ENCODE data around the gene DDX60.
A peak's percentile ranks its signal among the peaks of the same experiment; 100 is the strongest.
"Not testable (repeated sequence)": the region's sequence is repeated elsewhere in the genome, so short reads cannot be mapped to it uniquely, and the experiment has no call there.

The DDX60 gene, protein sequence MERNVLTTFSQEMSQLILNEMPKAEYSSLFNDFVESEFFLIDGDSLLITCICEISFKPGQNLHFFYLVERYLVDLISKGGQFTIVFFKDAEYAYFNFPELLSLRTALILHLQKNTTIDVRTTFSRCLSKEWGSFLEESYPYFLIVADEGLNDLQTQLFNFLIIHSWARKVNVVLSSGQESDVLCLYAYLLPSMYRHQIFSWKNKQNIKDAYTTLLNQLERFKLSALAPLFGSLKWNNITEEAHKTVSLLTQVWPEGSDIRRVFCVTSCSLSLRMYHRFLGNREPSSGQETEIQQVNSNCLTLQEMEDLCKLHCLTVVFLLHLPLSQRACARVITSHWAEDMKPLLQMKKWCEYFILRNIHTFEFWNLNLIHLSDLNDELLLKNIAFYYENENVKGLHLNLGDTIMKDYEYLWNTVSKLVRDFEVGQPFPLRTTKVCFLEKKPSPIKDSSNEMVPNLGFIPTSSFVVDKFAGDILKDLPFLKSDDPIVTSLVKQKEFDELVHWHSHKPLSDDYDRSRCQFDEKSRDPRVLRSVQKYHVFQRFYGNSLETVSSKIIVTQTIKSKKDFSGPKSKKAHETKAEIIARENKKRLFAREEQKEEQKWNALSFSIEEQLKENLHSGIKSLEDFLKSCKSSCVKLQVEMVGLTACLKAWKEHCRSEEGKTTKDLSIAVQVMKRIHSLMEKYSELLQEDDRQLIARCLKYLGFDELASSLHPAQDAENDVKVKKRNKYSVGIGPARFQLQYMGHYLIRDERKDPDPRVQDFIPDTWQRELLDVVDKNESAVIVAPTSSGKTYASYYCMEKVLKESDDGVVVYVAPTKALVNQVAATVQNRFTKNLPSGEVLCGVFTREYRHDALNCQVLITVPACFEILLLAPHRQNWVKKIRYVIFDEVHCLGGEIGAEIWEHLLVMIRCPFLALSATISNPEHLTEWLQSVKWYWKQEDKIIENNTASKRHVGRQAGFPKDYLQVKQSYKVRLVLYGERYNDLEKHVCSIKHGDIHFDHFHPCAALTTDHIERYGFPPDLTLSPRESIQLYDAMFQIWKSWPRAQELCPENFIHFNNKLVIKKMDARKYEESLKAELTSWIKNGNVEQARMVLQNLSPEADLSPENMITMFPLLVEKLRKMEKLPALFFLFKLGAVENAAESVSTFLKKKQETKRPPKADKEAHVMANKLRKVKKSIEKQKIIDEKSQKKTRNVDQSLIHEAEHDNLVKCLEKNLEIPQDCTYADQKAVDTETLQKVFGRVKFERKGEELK (N-terminal part only)

DNA sequence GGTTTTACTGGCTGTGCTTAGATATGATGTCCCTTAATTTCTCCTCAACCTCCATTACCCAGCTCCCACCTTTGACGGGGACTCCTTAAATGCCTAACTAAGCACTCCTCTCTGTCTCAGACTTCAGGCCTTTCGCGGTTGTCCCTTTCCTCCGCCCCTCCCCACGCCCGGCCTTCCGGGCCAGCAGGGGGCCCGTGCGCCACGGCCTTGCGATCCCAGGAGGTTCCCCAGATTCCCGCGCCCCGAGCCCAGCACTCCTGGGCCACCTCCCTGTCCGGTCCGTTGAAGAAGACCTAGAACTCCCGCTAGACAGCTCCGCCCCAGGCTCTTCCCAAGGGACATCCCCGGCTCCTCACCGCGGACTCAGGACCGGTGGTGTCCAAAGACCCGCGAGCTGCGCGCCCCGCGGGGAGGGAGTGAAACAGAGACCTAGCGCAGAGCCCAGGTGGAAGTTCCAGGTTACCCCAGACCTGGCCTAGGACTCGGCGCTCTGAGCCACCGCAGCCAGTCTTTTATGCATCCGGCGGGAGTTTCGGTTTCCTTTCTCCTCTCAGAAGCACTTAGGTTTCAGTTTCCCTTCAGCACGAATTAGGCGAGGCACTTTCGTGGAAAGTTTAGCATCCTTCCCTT, at the start of gene DDX60:
Gene DDX60 (minus strand): TSS at position 487 of the 630 bp plus-strand sequence. CDS start 7,493 bp downstream, outside the sequence.
- peak; percentile 79 for DNase-seq

DNA sequence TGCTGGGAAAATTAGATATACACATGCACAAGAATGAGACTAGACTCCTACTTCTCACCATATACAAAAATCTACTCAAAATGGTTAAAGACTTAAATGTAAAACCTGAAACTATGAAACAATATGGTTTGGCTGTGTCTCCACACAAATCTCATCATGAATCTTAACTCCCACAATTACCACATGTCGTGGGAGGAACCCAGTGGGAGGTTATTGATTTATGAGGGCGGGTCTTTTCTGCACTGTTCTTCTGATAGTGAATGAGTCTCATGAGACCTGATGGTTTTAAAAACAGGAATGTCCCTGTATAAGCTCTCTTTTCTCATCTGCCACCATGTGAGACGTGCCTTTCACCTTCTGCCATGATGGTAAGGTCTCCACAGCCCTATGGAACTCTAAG, 48.5 kb upstream of the DDX60 start:
- DNase-seq: no peak

DNA sequence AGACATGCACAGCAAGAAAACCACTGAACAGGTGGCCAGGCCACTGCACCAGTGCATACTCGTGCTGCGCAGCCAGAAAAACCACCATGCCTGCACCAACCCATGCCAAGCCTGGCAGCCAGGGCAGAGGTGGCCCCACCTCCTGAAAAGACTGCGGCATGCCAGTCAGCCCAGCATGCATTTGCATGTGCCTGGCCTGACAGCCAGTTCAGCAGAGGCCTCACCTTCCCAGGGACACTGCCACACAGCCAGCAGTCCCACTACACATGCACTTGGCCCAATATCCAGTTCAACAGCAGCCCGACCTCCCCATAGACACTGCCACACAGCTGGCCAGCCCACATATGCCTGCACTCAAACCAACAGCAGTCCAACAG, 43.5 kb upstream of the DDX60 start:
- no peak for DNase-seq

DNA sequence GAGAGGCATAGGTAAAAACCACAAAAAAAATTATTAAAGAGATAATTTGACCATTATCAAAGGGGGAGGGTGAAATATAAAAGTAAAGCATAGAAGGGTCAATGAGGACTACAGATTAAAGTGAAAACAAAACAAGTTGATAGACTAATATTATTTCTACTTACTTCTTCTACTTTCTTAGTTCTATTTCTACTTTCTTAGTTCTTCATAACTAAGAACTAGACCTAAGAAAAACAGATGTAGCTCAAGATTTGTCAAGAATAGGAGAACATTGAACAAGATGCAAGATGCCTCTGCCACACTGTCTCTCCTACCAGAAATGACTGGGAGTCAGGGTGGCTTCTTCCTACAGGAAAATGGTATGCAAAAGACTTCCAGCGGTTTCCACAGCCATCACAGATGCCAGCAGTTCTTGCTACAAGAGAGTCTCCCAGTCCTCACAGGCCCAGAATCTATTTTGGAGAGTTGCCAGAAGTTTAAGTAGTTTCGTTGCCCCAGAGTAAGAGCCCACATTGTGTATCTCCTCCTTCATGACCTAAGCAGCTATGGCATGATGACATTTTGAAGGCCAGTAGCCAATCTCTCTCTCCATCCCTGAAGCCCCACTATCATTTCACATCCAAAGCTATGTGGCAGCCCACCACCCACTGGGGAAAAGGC, 42.9 kb upstream of the DDX60 start:
- no peak for DNase-seq

DNA sequence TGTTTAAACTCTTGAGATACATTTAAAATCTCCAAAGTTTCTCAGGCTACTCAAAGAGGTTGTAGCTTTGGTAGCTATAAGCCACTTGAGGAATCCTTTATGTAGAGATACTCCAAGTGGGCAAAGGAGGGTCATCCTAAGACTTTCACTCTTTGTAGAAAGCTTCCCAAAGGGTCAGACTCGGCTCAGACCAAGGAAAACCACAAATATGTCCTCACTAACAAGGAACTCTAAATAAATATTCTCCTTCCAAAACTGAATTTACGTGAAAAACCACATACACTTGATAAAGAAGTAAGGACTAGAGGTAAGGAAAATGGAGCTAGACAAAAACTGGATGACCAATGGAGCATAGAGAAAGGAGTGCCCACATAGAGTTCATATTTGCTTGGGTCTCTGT, 41.7 kb upstream of the DDX60 start:
- DNase-seq: no peak

DNA sequence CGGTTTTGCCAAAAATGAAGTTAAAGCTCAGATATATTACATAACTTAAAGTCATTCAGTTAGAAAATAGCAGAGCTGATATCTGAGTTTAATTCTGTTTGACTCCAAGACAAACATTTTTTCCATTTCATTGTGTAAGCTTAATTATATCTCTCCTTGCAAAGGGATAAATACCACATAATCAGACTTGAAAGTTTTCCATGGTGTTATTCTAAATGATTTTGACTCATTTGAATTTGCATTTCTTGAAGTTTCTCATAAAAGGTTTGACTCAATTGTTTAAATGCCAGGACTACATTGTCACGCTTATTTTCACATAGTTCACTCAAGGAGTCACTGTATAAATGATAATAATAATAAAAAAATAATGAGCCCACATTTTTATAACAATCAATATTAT, 39.4 kb upstream of the DDX60 start:
- DNase-seq: no peak

DNA sequence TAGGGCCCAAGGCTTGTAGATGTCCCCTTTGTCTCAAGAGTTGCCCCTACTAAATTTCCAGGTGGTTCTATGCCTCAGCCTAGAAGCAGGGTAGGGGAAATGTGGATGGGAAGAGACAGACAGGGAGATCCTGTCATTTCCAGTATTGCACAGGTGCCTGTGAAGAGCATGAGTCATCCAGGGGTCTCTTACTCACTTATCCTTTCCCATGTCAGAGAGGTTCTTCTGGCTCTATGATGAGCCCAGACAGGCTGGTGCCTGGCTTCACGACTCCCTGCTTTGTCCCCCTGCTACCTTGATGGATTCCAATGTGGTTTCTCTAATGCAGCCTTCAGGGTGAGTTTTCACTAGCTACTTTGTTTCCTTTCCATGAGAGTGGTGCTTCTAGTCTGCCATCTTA, 35.2 kb upstream of the DDX60 start:
- no peak for DNase-seq

DNA sequence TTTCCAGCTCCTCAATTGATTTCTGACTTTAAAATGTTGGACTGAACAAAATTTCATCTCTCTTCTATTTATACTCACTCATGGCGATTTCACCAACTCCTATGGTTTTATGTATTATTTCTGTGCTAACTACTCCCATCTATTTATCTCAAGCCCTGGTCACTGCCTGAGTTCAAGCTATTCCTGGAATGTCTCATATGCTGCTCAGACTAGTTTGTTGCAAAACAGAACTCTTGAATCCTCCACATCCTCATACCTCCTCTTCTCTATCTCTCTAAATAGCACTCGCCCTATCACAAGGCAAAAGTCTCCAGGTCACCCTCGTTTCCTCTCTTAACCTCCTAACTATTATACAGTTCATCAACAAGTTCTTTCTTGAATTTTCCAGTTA, 19.0 kb upstream of the DDX60 start:
- no peak for DNase-seq

DNA sequence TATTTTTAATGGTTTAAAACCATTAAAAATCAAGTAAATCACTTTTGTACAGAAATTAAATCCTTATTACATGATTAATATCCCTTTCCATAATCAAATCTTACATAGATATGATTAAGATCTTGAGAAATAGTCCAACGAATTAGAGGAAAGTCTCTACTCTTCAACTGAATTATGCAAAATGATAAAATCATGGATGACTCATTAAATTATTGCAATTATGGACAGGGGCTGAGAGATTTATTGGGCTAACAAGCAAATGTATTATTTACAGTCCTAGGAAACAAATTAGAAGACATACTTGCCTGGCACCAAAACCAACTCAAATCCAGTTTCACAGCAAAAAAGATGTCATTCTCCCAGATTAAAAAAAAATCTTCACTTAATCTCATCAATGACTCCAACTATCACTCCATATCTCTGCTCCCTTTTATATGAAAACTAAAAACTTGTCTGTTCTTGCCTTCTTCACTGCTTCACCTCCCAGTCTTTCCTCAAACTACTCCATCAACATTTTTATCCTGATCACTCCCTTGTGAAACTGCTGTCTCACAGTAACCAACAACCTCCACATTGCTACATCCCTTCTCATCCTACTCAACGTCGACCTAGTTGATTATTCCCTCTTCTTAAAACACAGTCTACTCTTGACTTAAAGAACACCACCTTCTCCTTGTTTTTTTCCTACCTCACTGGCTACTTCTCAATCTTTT, 18.4 kb upstream of the DDX60 start:
- no peak for DNase-seq

DNA sequence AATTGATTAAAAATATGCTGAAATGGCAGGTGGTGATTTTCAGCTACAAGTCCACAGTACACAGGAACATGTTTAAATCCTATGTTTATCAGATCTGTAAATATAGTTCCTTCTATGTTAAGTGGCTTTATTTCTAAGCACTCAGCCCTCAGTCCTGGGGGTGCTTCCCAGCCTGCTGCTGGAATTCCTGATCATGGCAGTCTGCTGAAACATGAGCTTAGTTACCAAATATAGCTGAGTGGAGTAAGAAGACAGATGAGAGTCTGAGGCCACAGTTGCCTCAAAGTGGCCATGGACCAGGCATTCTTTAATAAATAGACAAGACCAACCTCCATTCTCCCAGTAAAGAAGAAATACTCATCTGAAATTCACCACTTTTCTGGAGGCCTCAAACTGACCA, 17.1 kb upstream of the DDX60 start:
- DNase-seq: peak; percentile 4

DNA sequence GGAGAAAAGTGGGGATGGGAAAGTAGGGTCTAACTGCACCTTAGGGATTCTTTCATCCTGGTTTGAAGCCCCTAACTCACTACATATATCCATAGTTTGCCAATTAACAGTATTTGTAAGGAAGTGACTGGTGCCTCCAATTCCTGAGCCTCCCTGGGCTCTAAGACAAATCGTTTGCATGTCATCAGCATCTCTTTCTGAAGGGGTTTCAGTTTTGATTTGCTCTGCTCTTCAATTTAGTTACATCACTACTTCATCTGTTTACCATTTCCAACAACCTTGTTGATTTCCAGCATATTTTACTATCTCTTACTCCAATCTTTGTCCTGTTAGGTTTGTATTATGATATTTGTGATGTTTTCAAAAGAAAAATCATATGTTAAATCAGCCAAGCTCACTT, 15.5 kb upstream of the DDX60 start:
- no peak for DNase-seq

DNA sequence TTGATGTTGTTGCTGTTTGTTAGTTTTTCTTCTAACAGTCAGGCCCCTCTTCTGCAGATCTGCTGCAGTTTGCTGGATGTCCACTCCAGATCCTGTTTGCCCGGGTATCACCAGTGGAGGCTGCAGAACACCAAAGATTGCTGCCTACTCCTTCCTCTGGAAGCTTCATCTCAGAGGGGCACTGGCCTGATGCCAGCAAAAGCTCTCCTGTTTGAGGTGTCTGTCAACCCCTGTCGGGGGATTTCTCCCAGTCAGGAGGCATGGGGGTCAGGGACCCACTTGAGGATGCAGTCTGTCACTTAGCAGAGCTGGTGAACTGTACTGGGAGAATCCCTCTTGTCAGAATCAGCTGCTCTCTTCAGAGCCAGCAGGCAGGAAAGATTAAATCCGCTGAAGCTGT, 12.0 kb upstream of the DDX60 start:
- DNase-seq: not testable (repeated sequence)

DNA sequence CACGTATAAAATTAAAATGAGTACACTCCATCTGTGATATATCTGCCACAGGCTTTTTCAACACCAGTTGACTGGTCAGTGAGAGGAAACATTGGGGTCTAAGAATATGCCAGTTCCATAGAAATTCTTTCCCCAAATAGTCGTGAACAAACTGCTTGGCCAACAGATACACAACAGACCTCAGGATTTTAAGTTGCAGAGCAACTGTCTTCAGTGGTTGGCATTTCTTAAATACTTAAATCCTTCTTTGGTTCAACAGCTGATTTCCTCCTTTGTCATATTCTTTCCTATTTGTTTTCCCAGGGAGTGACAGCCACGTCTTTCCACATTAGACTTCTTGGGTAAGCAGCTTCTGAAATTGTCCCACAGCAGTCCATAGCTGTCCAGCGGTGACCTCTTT, 7.0 kb upstream of the DDX60 start:
- DNase-seq: no peak

DNA sequence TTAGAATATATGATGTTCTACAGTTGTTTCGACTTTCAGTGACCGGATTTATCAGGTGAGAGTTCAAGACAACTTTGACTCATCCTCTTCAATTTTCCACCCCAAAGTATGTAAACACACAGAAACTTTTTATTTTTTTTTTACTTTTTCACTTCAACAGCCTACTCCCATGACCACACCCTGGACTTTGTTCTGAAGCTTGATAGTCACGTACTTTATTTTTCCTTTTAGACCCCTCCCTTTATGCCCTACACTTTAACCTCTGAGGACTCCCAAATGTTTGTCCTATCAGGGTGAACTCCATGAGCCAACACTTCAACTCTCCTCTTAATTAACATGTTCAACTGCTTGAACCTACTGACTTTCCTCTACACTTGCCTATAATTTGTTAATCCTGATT, 2.5 kb upstream of the DDX60 start:
- DNase-seq: no peak

DNA sequence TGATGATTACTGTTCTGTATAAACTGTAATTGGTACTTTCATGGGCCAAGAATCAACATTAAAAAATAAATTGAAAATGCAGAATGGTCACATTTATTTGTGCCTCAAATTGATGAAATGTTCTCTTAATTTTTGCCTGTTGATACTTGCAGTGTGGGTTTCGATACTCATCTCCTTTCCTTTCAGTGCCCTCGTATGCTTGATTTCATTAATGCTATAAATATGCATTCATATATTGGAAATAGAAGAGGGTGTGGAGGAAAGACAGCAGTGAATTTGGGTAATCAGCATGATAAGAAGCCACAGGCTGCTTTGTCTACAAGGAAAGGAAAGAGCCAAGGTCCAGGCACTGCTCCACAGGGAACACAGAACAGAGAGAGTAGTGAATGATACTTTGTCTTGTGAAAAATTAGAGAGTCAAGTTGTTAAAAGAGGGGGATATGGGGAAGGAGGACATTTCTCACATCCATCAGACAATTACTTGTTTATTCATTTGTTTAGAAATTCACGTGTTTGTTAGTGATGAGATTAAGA, 1.0 kb upstream of the DDX60 start:
- DNase-seq: no peak

DNA sequence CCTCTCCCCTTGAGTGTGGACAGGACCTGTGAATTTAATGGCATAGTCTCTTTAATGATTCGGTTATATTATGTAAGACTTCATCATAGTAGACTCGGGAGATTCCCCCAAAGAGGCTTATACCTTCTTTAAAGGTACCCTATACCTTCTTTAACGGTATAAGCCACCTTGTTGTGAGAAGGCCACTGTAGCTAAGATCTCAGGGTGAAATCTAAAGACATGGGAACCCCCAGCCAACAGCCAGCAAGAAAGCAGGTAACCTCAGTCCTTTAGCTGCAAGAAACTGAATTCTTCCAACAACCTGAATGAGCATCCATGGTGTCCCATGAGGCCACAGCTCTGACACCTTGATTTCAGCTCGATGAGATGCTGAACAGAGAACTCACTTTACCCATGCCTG, 931 bp downstream of the DDX60 start:
- DNase-seq: no peak

DNA sequence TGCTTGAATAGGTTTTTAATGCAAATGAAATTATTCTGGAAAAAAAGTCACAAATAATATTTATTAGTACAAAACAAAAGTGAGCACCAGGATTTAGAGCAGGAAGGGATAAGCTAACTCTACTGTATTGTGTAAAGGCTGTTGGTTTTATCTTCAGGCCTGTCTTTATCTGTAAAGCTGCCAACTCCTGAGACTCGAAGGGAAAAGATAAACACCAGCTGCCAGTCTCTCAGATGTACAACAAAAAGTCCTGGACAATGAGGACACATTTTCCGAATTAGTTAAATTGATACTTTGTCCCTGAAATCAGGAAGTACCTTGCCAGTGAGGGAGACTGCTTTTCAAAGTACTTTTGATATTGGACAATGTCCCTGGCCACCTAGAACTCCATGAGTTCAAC, 8.8 kb downstream of the DDX60 start:
- DNase-seq: no peak

DNA sequence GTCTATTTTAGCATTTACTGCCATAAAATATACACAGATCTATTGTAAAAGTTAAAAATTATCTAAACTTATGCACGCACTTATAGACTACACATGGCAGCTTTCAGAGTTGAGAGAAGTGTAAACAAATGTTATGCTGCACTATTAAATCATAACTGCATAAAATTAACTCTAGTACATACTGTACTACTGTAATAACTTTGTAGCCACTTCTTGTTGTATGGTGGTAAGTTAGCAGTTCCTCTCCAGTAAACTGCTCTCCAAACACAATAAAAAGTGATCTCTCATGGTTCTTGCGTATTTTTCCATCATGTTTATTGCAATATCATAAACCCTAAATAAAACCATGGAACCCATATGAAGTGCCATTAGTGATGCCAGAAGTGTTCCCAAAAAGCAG, 9.6 kb downstream of the DDX60 start:
- DNase-seq: no peak

DNA sequence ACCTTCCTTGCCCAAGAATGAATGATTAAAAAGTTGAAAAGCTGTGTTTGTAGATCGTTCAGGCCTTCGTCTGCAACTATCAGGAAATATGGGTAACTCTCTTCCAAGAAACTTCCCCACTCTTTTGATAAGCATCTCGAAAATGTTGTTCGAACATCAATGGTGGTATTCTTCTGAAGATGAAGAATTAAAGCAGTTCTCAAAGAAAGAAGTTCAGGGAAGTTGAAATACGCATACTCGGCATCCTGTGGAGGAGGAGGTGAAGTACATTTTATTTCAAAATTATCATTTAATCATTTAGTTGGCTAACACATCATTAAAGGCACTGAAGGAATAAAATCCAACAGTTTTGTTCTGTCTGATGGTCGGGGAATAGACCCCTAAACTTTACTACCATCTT, 12.1 kb downstream of the DDX60 start:
- DNase-seq: no peak

DNA sequence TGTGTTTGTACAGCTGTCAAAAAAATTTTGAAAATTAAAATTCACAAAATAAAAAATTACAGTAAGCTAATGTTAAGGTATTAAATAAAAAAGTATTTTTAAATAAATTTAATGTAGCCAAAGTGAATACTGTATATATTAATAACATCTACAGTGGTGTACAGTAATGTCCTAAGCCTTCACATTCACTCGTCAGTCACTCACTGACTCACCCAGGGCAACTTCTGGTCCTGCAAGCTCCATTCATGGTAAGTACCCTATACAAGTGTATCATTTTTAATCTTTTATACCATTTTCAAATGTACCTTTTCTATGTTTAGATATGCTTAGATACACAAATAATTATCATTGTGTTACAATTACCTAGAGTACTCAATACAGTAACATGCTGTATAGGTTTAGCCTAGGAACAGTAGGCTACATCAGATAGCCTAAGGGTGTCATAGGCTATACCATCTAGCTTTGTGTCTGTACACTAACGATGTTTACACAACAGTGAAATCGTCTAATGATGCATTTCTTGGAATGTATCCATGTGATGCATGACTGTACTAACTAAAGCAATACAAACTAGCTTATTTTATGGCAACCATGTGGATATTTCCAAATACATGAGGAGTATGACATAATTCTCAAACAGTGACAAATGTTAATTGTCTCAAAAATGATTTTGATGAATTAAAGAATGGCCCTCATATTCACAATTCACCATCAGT, 13.7 kb downstream of the DDX60 start:
- DNase-seq: no peak

DNA sequence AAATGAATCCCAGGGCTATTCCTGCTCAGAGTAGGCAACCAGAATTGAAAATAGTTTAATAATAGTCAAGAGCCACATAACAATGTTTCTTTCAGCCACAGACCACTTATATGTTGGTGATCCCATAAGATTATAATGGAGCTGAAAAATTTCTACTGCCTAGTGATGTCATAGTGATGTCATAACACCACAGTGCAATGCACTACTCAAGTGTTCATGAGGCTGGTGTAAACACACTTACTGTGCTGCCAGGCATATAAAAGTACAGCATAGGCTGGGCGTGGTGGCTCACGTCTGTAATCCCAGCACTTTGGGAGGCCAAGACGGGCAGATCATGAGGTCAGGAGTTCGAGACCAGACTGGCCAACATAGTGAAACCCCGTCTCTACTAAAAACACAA, 15.1 kb downstream of the DDX60 start:
- not testable (repeated sequence) for DNase-seq

All from NCI-H510A treated with DMSO at 0.1 percent for 48 hours (cell line).